Cardiac fibroblast (primary cell): ENCODE measurements around the gene HBG2.
"Not testable (repeated sequence)": the region's sequence is repeated elsewhere in the genome, so short reads cannot be mapped to it uniquely, and the experiment has no call there.

ENCODE experiments used
- DNase-seq, 2 donors: peaks; one replicate each; pipeline versions ENCODE4 v3.0.0 to v3.0.0-alpha.2; 2010; ENCODE audit warnings: low read depth in 2 of 2
- H3K4me3 ChIP-seq, 2 donors: replicated peaks in 1 of 2; 1 replicate in 1 of 2; 2 replicates in 1 of 2; pipeline ENCODE4 v1.5.1; 2011; ENCODE audit warnings: low read depth in 2 of 2, low read length in 2 of 2, mild to moderate bottlenecking in 2 of 2, moderate library complexity in 1 of 2
- TF ChIP-seq, protein P1 (sequence below): IDR thresholded peaks from one replicate; pipeline ENCODE4 v1.5.1; 2011; ENCODE audit warnings: low read depth, mild to moderate bottlenecking, low read length, inconsistent platforms

Gene HBG2

DNA sequence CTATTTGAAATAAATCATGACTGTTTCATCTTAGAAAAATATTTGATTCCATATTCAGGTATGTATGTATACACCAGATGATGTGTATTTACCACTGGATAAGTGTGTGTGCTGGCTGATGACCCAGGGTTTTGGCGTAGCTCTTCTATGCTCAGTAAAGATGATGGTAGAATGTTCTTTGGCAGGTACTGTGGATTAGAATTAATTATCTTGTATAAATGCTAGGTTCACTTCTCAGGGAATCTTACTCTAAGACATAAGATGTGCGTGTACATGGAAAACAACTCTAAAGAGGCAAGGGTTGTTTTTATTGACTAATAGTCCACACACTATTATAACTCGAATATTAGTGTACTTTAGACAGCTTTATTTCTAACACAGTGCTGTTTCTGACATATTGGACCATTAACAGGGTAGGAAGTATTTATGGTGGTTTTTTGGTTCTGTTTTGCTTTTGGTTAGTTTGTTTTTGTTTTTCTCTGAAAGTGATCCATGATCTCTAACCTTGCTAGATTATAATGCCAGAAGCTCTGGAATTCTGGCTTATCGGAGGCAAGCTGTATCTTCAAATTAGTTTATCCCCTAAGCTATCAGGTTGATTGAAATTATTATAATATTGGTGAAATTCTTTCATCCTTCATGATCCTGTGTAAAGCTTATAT, 3.9 kb downstream of the HBG2 start:
- TF ChIP-seq, protein P1, sequence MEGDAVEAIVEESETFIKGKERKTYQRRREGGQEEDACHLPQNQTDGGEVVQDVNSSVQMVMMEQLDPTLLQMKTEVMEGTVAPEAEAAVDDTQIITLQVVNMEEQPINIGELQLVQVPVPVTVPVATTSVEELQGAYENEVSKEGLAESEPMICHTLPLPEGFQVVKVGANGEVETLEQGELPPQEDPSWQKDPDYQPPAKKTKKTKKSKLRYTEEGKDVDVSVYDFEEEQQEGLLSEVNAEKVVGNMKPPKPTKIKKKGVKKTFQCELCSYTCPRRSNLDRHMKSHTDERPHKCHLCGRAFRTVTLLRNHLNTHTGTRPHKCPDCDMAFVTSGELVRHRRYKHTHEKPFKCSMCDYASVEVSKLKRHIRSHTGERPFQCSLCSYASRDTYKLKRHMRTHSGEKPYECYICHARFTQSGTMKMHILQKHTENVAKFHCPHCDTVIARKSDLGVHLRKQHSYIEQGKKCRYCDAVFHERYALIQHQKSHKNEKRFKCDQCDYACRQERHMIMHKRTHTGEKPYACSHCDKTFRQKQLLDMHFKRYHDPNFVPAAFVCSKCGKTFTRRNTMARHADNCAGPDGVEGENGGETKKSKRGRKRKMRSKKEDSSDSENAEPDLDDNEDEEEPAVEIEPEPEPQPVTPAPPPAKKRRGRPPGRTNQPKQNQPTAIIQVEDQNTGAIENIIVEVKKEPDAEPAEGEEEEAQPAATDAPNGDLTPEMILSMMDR, result no peak
- H3K4me3 ChIP-seq, result no peak overlapping the region
- DNase-seq, result no peak

DNA sequence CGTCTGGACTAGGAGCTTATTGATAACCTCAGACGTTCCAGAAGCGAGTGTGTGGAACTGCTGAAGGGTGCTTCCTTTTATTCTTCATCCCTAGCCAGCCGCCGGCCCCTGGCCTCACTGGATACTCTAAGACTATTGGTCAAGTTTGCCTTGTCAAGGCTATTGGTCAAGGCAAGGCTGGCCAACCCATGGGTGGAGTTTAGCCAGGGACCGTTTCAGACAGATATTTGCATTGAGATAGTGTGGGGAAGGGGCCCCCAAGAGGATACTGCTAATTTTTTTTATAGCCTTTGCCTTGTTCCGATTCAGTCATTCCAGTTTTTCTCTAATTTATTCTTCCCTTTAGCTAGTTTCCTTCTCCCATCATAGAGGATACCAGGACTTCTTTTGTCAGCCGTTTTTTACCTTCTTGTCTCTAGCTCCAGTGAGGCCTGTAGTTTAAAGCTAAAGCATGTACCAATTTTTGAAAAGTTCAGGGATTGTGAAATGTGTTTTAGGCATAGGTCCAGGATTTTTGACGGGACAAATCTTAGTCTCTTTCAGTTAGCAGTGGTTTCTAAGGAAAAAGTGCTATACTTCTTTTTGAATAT, 4.7 kb downstream of the HBG2 start, which contains the start of gene HBG1:
Gene HBG1 (minus strand): TSS at position 51 of the 590 bp plus-strand sequence. CDS start 53 bp downstream, outside the sequence.
- DNase-seq, result peak; percentile 9 to 41
- not testable (repeated sequence) for H3K4me3 ChIP-seq

DNA sequence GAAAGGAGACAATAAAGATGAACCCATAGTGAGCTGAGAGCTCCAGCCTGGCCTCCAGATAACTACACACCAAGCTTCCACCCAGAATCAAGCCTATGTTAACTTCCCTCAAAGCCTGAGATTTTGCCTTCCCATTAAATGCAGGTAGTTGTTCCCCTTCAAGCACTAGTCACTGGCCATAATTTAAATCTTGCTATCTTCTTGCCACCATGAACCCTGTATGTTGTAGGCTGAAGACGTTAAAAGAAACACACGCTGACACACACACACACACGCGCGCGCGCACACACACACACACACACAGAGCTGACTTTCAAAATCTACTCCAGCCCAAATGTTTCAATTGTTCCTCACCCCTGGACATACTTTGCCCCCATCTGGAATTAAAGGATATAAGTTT, 6.1 kb downstream of the HBG2 start:
- not testable (repeated sequence) for DNase-seq, H3K4me3 ChIP-seq

DNA sequence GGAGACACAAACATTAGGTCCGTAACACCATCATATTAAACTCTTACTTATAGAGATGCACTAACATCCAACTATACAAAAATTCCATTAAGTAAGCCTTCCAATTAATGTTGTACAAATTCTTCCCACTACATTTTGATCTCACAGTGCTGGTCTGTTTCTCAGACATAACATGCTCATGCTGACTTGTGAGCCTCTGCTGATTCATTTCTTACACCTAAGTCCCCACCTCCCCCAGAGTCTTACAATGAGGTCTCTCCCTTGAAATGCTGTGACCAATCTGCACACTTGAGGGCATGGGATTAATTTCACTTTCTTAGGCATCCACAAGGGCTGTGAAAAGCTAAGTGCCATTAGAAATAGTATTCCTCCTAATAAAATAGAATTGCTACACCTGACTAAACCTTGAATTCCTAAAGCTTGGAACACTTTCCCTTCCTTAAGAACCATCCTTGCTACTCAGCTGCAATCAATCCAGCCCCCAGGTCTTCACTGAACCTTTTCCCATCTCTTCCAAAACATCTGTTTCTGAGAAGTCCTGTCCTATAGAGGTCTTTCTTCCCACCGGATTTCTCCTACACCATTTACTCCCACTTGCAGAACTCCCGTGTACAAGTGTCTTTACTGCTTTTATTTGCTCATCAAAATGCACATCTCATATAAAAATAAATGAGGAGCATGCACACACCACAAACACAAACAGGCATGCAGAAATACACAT, 6.9 kb downstream of the HBG2 start:
- TF ChIP-seq, protein P1, result no peak
- peak in 1 of 2 donors; percentile 13 for DNase-seq

DNA sequence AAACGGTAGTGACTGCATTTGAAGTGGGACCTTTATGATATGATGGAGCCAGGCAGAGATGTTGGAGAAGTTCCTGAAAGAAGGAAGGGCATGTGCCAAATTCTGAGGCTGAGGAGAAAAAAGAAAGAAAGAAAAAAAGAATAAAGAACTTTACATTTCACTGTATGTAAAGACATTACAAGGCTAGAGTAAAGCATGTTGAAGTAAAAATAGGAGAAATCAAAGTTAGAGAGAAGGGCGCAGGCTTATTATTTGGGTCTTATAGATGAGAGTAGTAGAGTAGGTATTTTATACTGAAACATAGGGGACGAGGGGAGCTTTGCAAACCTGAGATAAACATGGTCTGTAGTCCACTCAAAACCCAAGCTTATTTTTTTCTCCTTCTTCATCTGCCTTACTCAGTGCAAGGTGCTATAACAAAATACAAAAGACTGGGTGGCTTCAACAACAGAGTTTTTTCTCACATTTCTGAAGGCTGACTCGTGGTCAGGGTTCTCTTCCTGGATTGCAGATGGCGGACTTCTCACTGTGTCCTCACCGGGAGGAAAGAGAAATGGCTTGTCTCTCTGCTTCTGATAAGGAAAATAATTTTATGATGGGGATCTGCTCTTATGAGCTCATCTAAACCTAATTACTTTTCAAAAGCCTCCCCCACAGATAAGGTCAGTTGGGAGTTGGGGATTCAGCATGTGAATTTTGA, 7.7 kb downstream of the HBG2 start:
- TF ChIP-seq, protein P1, result no peak
- H3K4me3 ChIP-seq, result no peak overlapping the region
- DNase-seq, result no peak

More for the DNA sequence above, 6.9 kb downstream of the HBG2 start:
- H3K4me3 ChIP-seq, result no peak overlapping the region

DNA sequence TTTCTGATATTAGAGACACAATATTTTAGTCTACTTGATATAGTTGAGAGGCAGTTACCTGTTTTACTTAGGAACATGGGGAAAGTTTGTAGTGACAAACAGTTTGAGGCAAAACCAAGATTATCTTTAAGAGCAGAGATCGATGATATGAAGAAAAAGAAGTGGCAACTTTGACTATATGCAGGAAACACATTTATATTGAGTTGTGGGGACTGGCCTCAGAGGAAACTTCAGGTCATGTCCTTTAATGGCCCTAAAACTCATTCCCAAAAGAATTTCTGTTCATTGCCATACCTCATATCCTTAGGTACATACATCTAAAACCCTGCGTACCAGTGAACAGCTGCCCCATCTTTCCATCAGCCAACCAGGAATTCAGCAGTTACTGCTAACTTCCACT, 9.4 kb downstream of the HBG2 start:
- H3K4me3 ChIP-seq, result no peak overlapping the region
- TF ChIP-seq, protein P1, result no peak
- DNase-seq, result no peak

DNA sequence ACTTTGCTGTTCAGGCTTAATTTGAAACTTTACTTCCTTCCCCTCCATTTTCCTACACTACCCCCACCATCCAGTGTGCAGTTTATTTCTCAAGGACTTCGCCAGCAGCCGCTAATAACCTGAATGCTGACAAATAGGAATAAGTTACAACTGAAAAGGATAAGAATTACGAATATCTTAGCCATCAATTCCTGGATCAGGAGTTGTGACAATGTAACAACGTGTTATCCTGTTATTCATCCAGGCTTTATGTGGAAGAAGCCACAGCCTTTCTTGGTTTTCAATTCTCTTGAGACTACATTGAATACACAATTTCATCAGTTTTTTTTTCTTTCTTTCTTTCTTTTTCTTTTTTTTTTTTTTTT, 10.8 kb downstream of the HBG2 start:
- TF ChIP-seq, protein P1, result no peak
- H3K4me3 ChIP-seq, result no peak overlapping the region
- DNase-seq, result no peak
